HG03095 (cell line): Measurements from ENCODE around the gene CLCN1.
A peak's percentile ranks its signal among the peaks of the same experiment; 100 is the strongest.

Experiments
- ATAC-seq: cut with Tn5 transposase; IDR thresholded peaks from one replicate; pipeline ENCODE4 v1.9.1; 2021; ENCODE audit warnings: moderate library complexity; ENCODE audit not compliant: unreplicated experiment

CLCN1 gene

DNA sequence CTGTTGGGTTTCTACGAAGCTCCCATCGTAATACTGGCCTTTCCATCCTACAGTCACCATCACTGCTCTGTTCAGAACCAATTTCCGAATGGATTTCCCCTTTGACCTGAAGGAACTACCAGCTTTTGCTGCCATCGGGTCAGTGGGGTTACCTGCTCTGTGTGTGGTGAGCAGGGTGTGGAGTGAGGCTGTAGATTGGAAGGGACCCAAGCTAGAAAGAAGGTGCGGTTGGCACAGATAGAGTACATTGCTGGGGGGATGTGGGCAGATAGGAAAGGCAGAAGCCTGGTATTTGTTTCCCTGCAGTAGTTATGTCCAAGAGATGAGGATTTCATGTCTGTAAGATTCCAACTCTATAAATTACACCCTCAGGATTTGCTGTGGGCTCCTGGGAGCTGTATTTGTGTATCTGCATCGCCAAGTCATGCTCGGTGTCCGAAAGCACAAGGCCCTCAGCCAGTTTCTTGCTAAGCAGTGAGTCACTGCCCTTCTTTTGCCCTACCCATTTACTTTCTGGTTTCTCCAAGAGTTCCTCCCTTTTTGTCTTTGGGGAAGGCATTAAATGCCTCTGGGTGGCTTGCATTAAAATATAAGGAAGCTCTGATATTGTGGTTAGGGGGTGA lies 15.4 kb downstream of the CLCN1 start:
- no peak for ATAC-seq

DNA sequence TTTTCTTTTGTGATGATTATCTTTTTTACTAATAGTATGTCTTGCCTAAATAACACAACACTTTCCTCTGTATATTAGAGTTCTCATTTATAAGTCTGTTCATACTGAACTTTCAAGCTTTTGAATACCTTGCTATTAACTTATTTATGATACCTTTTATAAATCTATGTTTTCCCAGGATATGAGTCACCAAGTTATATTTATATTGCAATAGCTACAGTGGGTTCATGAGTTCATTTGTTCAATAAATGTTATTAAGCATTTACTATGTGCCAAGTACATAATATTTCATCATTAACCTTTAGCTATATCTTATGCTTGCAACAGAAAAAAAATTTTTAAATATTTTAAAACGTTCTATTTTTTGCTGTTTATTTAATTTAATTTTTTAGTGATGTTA lies 18.3 kb downstream of the CLCN1 start:
- no peak for ATAC-seq

DNA sequence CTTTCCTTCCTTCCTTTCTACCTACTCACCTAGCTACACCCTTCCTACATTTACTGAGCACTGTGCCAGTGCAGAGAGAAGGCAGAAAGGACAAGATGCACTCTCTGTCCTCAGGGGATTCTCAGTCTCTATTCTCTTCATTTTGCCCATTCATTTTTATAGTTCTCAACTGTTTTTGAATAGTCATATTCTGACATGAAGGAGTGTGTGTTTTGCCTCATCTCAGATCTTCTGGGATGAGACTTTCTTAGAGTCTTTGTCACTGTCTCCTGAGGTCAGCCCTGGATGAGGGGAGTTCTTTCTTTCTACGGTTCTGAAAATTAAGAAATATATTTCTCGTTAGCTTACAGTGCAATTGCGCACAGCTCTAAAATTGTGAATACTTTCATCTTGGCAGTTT lies 21.3 kb downstream of the CLCN1 start:
- ATAC-seq = no peak

DNA sequence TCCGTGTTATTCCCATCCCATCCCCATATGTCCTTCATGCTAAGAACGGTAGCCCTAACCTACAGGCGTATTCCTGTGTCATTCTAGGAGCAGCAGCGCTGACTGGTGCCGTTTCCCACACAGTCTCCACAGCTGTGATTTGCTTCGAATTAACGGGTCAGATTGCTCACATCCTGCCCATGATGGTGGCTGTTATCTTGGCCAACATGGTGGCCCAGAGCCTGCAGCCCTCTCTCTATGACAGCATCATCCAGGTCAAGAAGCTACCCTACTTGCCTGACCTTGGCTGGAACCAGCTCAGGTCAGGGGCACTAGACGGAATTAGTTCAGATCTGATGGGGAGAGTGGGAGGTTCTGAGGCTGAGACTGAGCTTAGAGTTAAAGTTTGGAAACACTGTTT lies 25.9 kb downstream of the CLCN1 start:
- no peak for ATAC-seq

DNA sequence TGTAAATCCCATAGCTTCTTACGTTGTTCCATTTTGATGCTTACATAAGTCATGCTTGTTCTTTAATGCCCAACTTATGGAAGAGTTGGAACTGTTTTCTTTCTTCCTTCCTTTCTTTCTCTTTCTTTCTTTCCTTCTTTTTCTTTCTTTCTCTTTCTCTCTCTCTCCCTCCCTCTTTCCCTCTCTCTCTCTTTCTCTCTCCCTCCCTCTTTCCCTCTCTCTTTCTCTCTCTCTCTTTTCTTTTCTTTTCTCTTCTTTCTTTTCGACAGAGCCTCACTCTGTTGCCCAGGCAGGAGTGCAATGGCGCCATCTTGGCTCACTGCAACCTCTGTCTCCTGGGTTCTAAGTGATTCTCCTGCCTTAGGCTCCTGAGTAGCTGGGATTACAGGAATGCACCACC lies 27.7 kb downstream of the CLCN1 start:
- no peak for ATAC-seq

DNA sequence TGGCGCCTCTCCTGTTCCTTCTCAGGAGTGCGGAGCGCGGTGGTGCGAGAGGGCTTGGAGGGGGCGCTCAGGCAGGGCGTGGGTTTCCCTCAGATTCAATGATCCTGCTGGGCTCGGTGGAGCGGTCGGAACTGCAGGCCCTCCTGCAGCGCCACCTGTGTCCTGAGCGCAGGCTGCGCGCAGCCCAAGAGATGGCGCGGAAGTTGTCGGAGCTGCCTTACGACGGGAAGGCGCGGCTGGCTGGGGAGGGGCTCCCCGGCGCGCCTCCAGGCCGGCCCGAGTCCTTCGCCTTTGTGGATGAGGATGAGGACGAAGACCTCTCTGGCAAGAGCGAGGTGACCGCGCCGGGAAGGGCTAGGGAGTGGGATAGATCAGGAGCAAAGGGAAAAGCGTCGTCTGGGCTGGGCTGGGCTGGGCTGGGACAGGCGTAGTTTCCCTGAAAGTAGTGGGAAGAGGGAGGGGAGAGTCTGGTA lies 29.6 kb downstream of the CLCN1 start:
- peak; percentile 75 for ATAC-seq

DNA sequence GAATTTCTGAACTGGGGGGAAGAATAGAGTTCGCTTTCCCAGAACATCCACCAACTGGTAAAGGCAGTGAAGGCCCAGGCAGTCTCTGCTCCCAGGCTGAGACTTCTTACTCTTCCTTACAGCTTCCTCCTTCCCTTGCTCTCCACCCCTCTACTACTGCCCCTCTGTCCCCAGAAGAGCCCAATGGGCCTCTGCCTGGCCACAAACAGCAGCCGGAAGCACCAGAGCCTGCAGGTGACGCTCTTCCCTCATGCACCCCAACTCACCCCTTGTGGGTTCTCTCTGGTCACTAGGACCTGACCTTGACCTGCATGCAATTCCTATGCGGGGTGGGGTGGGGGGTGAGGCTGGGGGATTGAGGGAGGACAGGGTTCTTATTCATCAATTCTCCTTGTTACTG lies 30.1 kb downstream of the CLCN1 start:
- ATAC-seq = no peak

DNA sequence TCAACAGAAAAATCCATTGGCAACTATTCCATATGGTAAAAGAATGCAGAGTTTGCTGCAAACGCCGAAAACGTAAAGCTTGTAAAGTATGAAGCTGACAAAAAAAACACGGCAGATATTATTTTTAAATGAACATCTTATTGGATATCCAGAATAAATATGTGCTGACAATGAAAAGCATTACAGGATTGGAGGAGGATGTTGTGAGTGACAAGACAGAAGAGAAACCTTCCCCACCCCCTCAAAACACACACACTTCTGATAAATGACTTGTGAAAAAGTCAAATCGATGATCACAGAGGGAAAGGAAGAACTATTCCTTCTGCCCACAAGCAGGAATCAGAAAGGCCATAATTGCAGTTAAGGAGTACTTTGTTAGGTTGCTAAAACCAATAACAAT lies 32.0 kb downstream of the CLCN1 start:
- no peak for ATAC-seq

DNA sequence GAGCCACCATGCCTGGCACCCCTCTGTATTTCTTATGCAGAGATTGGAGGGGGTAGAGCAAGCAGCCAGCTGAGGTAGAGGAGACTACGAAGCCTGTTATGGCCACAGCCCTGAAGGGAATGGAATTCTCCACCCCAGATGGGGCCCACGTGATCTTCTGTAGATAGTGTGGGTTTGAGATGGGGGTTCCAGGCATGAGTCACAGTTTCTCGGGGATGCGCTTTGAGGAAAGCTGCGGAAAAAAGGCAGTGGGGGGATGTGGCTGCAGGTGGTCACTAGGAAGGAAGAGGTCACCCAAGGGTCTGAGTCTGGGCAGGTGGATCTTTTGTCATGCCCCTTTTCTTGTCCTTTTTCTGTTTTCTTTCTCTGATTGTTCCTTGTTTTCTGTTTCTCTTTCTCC lies 35.1 kb downstream of the CLCN1 start:
- no peak for ATAC-seq

DNA sequence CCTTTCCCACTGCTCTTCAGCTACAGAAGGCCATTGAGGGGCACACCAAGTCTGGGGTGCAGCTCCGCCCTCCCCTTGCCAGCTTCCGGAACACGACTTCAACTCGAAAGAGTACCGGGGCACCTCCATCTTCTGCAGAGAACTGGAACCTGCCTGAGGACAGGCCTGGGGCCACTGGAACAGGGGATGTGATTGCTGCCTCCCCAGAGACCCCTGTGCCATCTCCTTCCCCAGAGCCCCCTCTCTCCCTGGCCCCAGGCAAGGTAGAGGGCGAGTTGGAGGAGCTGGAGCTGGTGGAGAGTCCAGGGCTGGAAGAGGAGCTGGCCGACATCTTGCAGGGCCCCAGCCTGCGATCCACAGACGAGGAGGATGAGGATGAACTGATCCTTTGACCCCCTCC lies 35.7 kb downstream of the CLCN1 start:
- ATAC-seq = no peak

DNA sequence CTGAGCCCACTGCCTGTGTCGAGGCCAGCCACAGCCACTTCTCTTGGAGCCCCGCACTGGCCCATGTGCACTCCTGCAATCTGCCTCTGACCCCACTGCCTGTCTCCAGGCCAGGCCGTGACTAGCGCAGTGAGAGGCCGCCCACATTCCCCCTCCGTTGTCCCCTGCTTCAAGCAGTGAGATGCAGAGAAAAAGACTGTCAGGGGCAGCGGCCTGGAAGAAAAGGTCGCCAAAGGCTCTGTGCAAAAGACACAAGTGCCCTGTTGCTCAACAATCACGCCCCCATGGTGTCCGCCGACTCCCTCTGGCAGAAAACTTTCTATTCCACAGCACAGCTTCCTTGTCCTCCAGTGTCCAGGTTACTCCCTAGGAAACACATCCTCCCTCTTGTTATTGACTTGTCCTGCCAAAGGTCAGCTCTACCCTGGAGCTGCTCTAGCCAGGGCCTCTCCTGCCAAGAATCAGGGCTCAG lies 36.7 kb downstream of the CLCN1 start:
- no peak for ATAC-seq

DNA sequence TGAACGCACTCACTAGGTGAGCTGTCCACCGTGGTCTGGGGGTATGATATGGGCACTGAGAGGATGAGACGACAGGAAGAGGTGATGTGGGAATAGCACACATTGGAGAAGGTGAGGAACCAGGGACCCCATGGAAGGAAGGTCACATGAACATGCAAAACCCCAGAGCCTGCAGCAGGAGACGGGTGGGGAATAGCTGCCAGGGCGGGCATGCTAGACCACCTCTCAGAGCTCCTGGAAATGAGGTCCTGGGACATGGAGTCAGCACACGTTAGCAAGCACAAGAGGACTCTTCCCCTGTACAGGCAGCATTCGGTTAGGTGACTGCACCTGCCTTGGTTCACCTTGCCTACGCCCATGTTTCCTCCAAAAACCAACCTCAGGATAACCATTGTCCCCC lies 38.5 kb downstream of the CLCN1 start:
- no peak for ATAC-seq

DNA sequence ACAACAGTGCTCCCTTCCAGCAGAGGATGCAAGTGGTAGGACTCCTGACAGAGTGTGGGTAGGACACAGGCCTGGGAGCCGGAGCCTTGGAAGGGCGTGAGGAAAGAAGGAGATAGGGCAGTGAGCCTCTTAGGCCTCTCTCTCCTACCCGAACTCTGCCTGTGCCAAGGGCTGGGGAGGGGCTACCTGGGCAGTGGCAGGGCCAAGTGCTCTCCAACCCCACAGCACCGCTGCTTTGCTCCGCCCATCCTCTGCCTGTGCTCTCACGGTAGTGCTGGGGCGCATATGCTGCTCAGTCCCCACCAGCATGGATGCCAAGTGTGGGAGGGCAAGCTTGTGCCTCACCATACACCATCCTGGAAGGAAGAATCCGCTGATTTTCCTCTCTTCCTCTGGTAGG lies 39.1 kb downstream of the CLCN1 start:
- ATAC-seq = no peak

DNA sequence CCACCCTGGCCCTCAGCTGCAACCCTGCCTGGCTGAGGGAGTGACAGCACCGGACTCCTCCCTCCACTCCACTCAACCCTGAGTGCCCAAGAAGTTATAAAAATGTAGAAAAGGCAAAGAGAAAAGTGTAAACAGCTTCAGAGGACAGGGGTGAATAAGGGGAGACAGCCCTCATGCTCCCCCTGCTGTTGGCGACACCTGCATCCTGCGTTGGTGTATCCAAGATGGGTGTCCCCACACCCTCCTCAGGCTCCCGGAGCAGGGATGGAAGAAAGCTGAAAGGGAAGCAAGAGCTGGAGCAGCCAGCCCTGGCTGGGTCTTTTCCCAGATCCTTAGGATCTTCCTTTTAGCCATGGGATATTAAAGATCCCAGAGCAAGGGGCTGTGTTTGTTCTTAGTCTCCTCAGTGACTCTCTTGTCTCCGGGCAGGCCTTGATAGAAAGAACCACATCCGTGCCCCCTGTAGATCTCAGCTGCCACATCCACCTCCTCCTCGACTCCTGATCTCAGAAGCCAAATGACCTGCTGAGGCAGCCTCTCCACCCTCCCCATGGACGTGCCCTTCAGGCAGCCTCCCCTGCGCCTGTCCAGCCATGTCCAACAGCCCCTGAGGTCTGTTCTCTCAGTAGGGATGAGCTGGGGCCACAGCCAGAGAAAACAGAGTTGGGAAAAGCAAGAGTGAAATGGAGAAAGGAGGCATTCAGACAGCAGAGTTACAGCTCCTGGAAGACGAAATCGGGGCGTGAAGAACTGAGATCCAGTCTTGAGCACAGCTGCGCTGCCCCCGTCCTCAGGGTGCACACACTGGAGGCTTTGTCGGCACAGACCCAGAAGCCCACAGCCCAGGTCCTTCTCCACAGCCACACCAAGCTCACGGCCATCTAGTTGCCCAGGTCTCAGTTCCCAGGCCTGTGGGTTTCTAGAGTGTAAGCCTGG lies 39.8 kb downstream of the CLCN1 start:
- no peak for ATAC-seq

DNA sequence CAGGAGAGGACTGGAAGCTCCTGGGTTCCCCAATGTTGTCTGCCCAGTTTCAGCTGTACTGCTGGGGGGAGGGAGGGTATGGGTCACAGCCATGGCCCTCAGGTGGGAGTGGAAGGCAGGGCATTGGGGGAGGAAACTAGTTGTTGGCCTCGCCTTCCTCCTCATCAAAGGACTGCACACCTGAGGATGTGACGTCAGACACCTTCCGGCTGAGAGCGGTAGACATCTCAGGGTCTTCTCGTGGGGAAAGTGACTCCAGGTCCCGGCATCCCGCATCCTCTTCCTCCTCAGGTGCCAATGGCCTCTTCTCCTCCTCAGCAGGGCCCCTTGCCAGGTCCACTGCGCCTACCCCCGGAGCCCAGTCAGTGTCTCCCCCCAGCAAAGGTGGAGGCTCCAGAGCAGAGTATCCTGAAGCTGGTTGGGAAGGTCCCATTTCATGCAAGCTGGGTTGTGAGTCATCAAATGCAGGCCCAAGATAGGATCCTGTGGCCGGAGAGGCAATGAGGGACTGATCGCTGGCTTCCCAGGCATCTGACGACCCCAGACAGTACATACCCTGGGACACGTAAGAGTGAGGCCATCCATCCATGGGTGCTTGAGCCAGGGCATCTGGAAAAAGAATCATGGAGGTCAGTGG lies 40.6 kb downstream of the CLCN1 start:
- ATAC-seq = no peak

DNA sequence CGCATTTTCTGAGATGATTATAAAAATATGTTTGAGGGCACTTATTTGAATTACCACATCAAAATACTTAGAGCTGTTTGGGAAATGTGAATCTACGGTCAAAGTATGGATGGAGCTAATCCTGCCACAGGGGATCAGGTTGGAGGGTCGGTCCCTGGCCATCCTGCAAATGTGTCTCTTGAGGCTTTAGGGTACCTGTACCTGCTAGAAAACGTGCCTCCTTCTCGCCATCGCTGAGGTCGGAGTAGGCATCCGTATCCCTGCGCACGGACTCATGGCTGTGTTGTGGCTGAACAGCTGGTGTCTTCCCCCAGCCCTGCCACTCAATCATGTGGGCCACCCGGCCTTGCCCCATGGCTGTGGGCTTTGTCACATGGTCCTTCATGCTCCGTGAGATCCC lies 42.7 kb downstream of the CLCN1 start:
- no peak for ATAC-seq

DNA sequence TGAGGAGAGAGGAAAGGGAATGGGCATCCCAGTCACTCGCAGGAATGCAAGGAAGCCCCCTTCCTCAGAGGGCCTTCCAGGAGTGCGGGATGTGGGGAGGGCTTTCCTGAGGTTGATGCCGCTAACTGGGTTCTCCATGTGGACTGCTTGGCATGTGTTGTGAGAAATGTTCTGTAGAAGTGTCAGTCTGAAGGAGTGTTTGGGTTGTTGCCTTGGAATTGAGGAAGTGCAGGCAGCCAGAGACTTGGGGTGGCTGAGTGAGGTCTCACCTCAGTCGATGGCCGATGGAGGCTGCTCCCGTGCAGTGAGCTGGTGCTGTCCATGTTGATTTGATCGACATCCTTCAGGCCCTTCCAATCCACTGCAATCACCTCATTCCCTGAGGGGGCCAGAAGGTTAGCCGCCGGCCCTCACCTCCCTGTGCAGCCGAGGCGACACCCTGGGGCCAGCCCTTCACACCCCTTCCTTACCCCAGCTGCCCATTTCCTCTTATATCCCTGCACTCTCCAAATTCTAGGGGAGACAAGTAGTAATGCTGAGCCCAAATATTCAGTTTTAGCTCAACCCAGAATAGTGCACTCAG lies 44.0 kb downstream of the CLCN1 start:
- no peak for ATAC-seq

DNA sequence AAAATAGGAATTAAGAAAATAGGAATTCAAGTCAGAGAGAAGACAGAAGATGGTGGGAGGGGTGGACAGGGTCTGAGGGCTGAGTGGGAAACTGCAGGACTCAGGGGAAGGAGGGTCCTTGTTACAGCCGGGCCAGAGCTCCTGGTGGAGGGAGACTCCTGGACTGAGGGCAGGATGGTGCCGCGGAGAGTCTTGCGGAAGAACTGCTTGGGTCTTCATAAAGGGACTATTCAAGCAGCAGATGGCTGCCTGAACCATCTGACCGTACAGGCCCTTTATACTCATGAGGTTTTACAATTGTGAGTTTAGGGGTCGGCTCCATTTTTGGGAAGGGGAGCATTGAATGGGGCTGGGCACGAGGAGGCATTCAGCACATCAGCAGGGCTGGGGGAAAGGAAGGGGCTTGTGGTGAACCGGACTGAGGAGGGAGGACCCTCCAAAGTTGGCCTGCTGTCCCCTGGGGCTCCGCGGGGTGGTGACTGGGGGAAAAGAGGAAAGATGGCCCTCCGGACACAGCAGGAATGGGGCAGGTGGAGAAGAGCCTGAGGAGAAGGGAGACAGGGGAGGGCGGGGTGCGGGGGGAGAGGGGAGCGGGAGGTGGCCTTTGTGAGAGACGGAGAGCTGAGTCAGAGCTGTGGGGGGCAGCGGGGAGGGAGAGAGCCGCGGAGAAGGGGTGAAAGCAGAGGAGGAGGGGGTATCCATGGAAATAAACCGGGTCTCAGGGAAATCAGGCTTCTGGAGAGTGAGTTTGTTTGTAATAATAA lies 45.1 kb downstream of the CLCN1 start:
- no peak for ATAC-seq

DNA sequence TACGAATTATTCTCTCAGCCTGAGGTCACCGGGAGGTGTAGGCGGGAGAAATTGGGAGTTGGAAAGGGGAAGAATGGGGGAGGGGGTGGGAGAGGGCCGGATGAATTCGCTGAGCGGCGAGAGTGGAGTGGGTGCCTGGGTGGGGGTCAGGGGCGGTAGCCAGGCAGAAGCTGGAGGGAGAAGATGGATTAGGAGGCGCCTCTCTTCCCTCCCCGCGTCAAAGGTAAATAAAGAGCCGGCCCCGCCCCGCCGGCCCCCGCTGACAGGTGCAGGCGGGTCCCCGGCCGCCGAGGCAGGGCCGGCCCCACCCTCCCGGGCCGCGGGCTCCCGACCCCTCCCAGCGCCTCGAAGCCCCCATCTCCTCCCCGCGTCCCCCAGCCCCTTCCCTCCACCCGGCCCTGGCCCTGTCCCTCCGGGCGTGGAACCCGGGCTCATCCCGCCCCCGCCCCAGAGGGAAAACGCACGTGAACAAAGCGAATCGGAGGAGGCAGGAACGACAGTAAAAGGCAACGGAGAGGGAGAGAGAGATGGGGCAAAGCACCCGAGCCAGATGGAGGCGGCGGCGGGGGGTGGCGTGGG lies 45.7 kb downstream of the CLCN1 start:
- ATAC-seq = no peak
